ENCODE data around the gene CYP21A2. TPM values are rescaled to one million over a fixed set of nuclear protein-coding genes. Genes with fewer than 3 reads are reported as not detected.

CYP21A2 gene
- total RNA-seq, 1 donor from 2014 or later, result 0.38 TPM

DNA sequence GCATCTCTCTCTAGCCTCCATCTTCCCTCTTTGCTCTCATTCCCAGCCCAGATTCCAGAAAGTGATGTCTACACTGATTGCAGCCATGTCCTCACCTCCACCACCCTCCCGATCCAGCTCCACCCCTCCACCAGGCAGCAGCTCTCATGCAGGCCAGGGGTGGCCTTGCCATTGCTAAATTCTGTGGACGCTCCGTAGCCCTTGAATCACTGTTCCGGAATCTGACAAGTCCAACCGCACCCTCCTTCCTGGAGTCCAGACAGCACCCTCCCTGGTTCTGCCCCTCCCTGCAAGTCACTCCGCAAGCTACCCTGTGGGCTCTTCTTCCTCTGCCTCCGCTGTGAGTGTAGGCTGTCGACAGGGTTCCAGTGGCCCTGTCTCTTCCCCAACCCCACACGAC is 44.7 kb downstream of the CYP21A2 start:
- no peak for DNase-seq (ENCODE audit: low spot score, unreplicated experiment)
- H3K4me3 Mint-ChIP-seq (ENCODE audit: low read depth), result no peak overlapping the region
- H3K27me3 Mint-ChIP-seq, result peaks cover 24% of the 10 kb centered on the region
- H3K4me1 Mint-ChIP-seq (ENCODE audit: low read depth), result peaks cover 3% of the 10 kb centered on the region
- no peaks in the 10 kb centered on the region for H3K9me3 Mint-ChIP-seq (ENCODE audit: low read depth)
- no peaks in the 10 kb centered on the region for H3K36me3 Mint-ChIP-seq (ENCODE audit: insufficient read depth)
- H3K27ac Mint-ChIP-seq, result no peak overlapping the region
- TF ChIP-seq, protein P1, sequence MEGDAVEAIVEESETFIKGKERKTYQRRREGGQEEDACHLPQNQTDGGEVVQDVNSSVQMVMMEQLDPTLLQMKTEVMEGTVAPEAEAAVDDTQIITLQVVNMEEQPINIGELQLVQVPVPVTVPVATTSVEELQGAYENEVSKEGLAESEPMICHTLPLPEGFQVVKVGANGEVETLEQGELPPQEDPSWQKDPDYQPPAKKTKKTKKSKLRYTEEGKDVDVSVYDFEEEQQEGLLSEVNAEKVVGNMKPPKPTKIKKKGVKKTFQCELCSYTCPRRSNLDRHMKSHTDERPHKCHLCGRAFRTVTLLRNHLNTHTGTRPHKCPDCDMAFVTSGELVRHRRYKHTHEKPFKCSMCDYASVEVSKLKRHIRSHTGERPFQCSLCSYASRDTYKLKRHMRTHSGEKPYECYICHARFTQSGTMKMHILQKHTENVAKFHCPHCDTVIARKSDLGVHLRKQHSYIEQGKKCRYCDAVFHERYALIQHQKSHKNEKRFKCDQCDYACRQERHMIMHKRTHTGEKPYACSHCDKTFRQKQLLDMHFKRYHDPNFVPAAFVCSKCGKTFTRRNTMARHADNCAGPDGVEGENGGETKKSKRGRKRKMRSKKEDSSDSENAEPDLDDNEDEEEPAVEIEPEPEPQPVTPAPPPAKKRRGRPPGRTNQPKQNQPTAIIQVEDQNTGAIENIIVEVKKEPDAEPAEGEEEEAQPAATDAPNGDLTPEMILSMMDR (IDR thresholded peaks at IDR 0.05; ENCODE audit: unreplicated experiment), result no peak

DNA sequence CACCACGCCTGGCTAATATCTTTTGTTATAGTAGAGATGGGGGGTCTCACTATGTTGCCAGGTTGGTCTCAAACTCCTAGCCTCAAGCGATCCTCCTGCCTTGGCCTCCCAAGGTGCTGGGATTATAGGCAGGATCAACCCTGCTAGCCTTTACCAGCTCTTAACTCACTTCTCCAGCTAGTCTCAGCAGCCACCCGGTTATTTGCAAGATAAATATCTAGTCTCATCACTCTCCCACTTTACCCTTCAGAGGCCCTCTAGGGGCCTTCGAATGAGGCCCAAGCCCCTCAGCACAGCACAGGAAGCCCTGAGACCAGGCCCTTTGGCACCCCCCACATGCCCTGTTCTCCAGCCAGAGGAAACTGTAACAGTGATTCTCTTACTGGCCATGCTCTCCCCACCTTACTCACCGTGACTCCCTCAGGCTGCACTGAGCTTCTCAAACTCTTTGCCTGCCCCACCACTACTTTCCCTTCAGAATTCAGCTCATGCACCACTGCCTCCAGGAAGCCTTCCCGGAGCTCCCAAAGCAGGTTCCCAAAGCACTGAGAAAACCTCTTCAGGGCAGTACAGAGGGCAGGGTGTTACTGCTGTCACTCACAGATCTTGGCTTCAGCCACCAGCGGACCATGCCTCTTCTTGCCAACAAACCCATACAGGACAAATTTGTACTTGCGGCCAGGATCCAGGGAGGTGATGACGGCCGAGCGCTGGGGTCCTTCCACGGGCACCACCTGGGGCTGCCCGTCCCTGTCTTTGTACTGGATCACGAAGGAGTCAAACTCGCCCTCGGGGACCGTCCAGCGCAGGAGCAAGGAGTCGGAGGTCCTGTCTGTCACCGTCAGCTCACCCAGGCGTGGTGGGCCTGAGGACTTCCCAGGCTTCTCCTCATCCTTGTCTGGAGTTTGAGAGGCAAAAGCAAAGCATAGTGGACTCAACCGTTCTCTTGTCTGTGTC is 45.9 kb downstream of the CYP21A2 start:
- H3K36me3 Mint-ChIP-seq (ENCODE audit: insufficient read depth), result no peaks in the 10 kb centered on the region
- H3K4me3 Mint-ChIP-seq (ENCODE audit: low read depth), result no peak overlapping the region
- TF ChIP-seq, protein P1 (IDR thresholded peaks at IDR 0.05; ENCODE audit: unreplicated experiment), result no peak
- no peak overlapping the region for H3K27ac Mint-ChIP-seq
- H3K4me1 Mint-ChIP-seq (ENCODE audit: low read depth), result peaks cover 6% of the 10 kb centered on the region
- peaks cover 24% of the 10 kb centered on the region for H3K27me3 Mint-ChIP-seq
- no peak for DNase-seq (ENCODE audit: low spot score, unreplicated experiment)
- no peaks in the 10 kb centered on the region for H3K9me3 Mint-ChIP-seq (ENCODE audit: low read depth)

DNA sequence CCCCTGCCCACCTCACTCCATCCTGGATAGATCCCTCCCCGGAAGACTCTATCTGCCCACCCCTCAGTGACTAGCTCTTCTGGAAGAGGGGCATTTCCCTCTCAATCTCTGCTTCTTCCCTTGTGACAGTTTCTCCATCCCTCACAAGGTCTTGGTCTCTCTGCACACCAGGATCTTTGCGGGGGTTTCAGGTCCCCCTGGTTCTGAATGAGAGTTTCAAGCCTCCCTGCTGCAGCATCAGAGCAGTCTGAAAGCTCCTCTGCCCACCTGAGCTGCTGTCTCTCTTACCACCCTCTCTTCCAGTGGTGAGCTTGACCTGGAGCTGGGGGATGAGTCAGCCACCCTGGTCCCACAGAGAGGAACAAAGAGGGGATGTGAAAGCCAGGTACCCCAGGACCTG is 46.6 kb downstream of the CYP21A2 start:
- Mint-ChIP-seq H3K9me3 (ENCODE audit: low read depth) (no peaks in the 10 kb centered on the region), H3K27ac (no peak overlapping the region)

DNA sequence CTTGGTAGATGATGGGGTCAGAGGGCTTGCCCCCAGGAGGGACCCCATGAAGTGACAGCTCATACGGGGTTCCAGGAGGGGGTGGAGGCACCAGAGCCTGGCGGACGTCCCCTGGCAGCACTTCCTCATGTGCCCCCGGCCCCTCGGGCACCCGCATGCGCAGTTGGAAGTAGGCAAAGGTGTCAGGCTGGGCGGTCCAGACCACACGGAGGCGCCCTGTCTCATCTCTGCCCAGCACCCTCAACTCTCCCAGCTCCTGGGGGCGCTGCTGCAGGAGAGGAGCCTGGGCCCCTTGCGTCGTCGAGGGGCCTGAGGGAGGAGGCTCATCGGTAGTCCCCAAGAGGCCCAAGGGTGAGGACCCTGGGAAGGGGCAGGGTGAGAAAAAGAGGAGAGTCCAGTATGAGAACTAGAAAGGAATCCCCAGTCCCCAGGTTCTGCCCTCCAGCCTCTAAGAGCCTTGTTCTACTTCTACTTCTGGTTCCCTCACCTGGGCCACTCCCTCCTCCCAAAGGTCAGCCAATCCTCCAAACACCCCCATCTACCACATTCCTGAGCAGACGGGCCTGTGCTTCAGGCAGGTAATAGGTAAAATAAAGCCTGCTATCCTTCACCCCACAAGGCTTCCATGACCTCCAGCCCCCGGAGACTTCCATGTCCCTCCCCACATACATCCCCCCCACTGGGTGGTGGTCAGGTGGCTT is 47.7 kb downstream of the CYP21A2 start:
- peak overlapping the region; percentile 21 for H3K4me3 Mint-ChIP-seq (ENCODE audit: low read depth)
- H3K4me1 Mint-ChIP-seq (ENCODE audit: low read depth), result peaks cover 10% of the 10 kb centered on the region
- peaks cover 35% of the 10 kb centered on the region for H3K27me3 Mint-ChIP-seq
- no peak overlapping the region for H3K27ac Mint-ChIP-seq
- H3K9me3 Mint-ChIP-seq (ENCODE audit: low read depth), result no peaks in the 10 kb centered on the region
- H3K36me3 Mint-ChIP-seq (ENCODE audit: insufficient read depth), result no peaks in the 10 kb centered on the region
- DNase-seq (ENCODE audit: low spot score, unreplicated experiment), result no peak
- TF ChIP-seq, protein P1 (IDR thresholded peaks at IDR 0.05; ENCODE audit: unreplicated experiment), result no peak

More for the DNA sequence above, 46.6 kb downstream of the CYP21A2 start:
- TF ChIP-seq, protein P1 (IDR thresholded peaks at IDR 0.05; ENCODE audit: unreplicated experiment), result no peak
- Mint-ChIP-seq H3K36me3 (ENCODE audit: insufficient read depth) (no peaks in the 10 kb centered on the region), H3K27me3 (peaks cover 28% of the 10 kb centered on the region), H3K4me3 (ENCODE audit: low read depth) (no peak overlapping the region), H3K4me1 (ENCODE audit: low read depth) (peaks cover 10% of the 10 kb centered on the region)
- DNase-seq (ENCODE audit: low spot score, unreplicated experiment), result no peak
